Measurements from ENCODE around the gene COL5A1. TPM values are rescaled to one million over a fixed set of nuclear protein-coding genes. Genes with fewer than 3 reads are reported as not detected.

COL5A1 gene
- polyA plus RNA-seq, 1 donor (not counting 4 experiments of a cell fraction or from before 2014, with no cell fraction given) = 3.1 TPM

GRCh38 chr9:134725605-134725940 is 84.0 kb downstream of the COL5A1 start:
- TF ChIP-seq CTCF (optimal IDR thresholded peaks at IDR 0.05 in 1 of 3, IDR thresholded peaks at IDR 0.05 in 1 of 3, conservative IDR thresholded peaks at IDR 0.05 in 1 of 3; ENCODE audit: extremely low read depth in 1 of 3, insufficient read depth in 2 of 3, low read length in 3 of 3) = no peak
- TF ChIP-seq EZH2 (IDR thresholded peaks at IDR 0.05; ENCODE audit: low read length) = no peak
- Histone ChIP-seq H3K79me2 (ENCODE audit: control insufficient read depth, insufficient read depth, low read length) (no peaks in the 10 kb centered on the region), H3K9me3 (ENCODE audit: control insufficient read depth, low read depth, low read length) (no peaks in the 10 kb centered on the region), H3K27me3 (ENCODE audit: control insufficient read depth, extremely low read depth, insufficient read depth, low read length) (no peaks in the 10 kb centered on the region), H3K4me1 (ENCODE audit: control insufficient read depth, extremely low read depth, insufficient read depth, low read length) (no peaks in the 10 kb centered on the region), H3K9me1 (ENCODE audit: control insufficient read depth, extremely low read depth, insufficient read depth, low read length) (no peaks in the 10 kb centered on the region), H3K9ac (ENCODE audit: control insufficient read depth, extremely low read depth, insufficient read depth, low read length) (no peak overlapping the region), H4K20me1 (ENCODE audit: control insufficient read depth, extremely low read depth, insufficient read depth, low read length) (no peaks in the 10 kb centered on the region), H3K4me2 (ENCODE audit: control insufficient read depth, extremely low read depth, insufficient read depth, low read depth, low read length) (no peak overlapping the region), H3K4me3 (ENCODE audit: control insufficient read depth in 2 of 3, extremely low read depth in 1 of 3, insufficient read depth in 2 of 3, low read depth in 1 of 3, low read length in 3 of 3) (no peak overlapping the region), H2AFZ (ENCODE audit: control insufficient read depth, low read length) (no peak overlapping the region), H3K27ac (ENCODE audit: control insufficient read depth, insufficient read depth, low read length) (no peak overlapping the region), H3K36me3 (ENCODE audit: control insufficient read depth in 2 of 2, extremely low read depth in 1 of 2, insufficient read depth in 2 of 2, low read length in 2 of 2) (no peaks in the 10 kb centered on the region)
- DNase-seq (ENCODE audit: low read depth, low spot score) (no peak), FAIRE-seq (no peak)
- dilution Hi-C loops (cut with MboI; ENCODE audit: extremely low pct_ligation_motif_present, low sequenced_read_pairs) = no loop called here

GRCh38 chr9:134726026-134726721 is 84.6 kb downstream of the COL5A1 start:
- Histone ChIP-seq H3K4me3 (ENCODE audit: control insufficient read depth in 2 of 3, extremely low read depth in 1 of 3, insufficient read depth in 2 of 3, low read depth in 1 of 3, low read length in 3 of 3) (no peak overlapping the region), H4K20me1 (ENCODE audit: control insufficient read depth, extremely low read depth, insufficient read depth, low read length) (no peaks in the 10 kb centered on the region), H3K27me3 (ENCODE audit: control insufficient read depth, extremely low read depth, insufficient read depth, low read length) (no peaks in the 10 kb centered on the region), H3K9ac (ENCODE audit: control insufficient read depth, extremely low read depth, insufficient read depth, low read length) (no peak overlapping the region), H3K4me1 (ENCODE audit: control insufficient read depth, extremely low read depth, insufficient read depth, low read length) (no peaks in the 10 kb centered on the region), H3K4me2 (ENCODE audit: control insufficient read depth, extremely low read depth, insufficient read depth, low read depth, low read length) (no peak overlapping the region), H3K79me2 (ENCODE audit: control insufficient read depth, insufficient read depth, low read length) (no peaks in the 10 kb centered on the region), H3K9me1 (ENCODE audit: control insufficient read depth, extremely low read depth, insufficient read depth, low read length) (no peaks in the 10 kb centered on the region), H3K9me3 (ENCODE audit: control insufficient read depth, low read depth, low read length) (no peaks in the 10 kb centered on the region), H2AFZ (ENCODE audit: control insufficient read depth, low read length) (no peak overlapping the region), H3K36me3 (ENCODE audit: control insufficient read depth in 2 of 2, extremely low read depth in 1 of 2, insufficient read depth in 2 of 2, low read length in 2 of 2) (no peaks in the 10 kb centered on the region), H3K27ac (ENCODE audit: control insufficient read depth, insufficient read depth, low read length) (no peak overlapping the region)
- TF ChIP-seq EZH2 (IDR thresholded peaks at IDR 0.05; ENCODE audit: low read length) (no peak), CTCF (optimal IDR thresholded peaks at IDR 0.05 in 1 of 3, IDR thresholded peaks at IDR 0.05 in 1 of 3, conservative IDR thresholded peaks at IDR 0.05 in 1 of 3; ENCODE audit: extremely low read depth in 1 of 3, insufficient read depth in 2 of 3, low read length in 3 of 3) (no peak)
- DNase-seq (ENCODE audit: low read depth, low spot score) (no peak), FAIRE-seq (no peak)
- dilution Hi-C loops (cut with MboI; ENCODE audit: extremely low pct_ligation_motif_present, low sequenced_read_pairs) = no loop called here
